ENCODE data around the gene METTL16. TPM values are rescaled to one million over a fixed set of nuclear protein-coding genes. Genes with fewer than 3 reads are reported as not detected.

Gene METTL16
- total RNA-seq, 3 donors from 2014 or later: 69.7 to 73.9 (median 70.0) TPM

GRCh38 chr17:2395258-2396181 is 116.2 kb downstream of the METTL16 start:
- peak overlapping the region; percentile 51 for H3K4me3 Mint-ChIP-seq
- no peaks in the 10 kb centered on the region for H3K27me3 Mint-ChIP-seq (ENCODE audit: low read depth)
- H3K36me3 Mint-ChIP-seq (ENCODE audit: insufficient read depth): peaks cover 4% of the 10 kb centered on the region
- DNase-seq (no peak), ATAC-seq (no peak)
- H3K4me1 Mint-ChIP-seq (ENCODE audit: low read depth): peaks cover 56% of the 10 kb centered on the region
- H3K9me3 Mint-ChIP-seq: no peaks in the 10 kb centered on the region

GRCh38 chr17:2394775-2395201 is 116.9 kb downstream of the METTL16 start:
- H3K36me3 Mint-ChIP-seq (ENCODE audit: insufficient read depth): peaks cover 4% of the 10 kb centered on the region
- H3K4me3 Mint-ChIP-seq: peak overlapping the region; percentile 51
- H3K4me1 Mint-ChIP-seq (ENCODE audit: low read depth): peaks cover 62% of the 10 kb centered on the region
- no peaks in the 10 kb centered on the region for H3K9me3 Mint-ChIP-seq
- no peaks in the 10 kb centered on the region for H3K27me3 Mint-ChIP-seq (ENCODE audit: low read depth)
- DNase-seq (no peak), ATAC-seq (no peak)

GRCh38 chr17:2393954-2394749 is 117.5 kb downstream of the METTL16 start:
- Mint-ChIP-seq H3K36me3 (ENCODE audit: insufficient read depth) (peaks cover 4% of the 10 kb centered on the region), H3K4me3 (peak overlapping the region; percentile 74), H3K4me1 (ENCODE audit: low read depth) (peaks cover 60% of the 10 kb centered on the region), H3K9me3 (no peaks in the 10 kb centered on the region), H3K27me3 (ENCODE audit: low read depth) (no peaks in the 10 kb centered on the region)
- DNase-seq (no peak), ATAC-seq (no peak)

DNA sequence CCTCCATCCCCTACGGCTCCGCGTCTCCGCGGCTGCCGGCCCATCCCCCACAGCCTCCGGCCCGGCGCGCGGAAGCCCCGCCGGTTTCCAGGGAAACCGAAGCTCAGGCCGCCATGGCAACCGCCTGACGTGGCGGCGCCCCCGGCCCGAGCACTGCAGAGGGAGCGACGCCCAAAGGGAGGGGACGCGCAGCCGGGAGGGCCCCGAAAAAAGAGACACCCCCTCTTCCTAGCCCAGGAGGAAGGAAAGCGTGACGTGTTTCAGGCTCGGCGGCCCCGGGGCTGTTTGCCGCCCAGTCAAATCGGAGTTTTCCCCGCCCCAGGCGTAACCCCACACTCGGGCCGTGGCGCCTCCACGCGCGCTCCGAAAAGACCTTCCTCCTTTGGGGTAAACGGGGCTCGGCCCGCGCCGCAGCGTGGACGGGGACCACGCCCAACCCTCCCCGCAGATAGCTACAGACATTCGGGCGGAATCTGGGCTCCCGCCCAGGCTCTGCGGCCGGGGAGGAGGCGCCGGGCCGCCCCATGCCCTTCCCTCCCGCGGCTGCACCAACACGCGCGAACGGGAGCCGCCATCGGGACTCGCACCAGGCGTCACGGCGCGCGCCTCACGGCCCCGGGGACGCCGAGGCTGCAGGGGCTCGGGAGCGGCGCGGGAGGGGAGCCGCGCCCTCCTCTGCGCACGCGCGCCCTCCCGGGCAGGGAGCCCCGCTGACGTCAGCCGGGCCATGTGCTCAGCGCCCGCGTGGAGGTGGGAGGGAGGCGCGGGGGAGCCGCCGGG is 118.3 kb downstream of the METTL16 start:
- H3K27me3 Mint-ChIP-seq (ENCODE audit: low read depth): no peaks in the 10 kb centered on the region
- peaks cover 60% of the 10 kb centered on the region for H3K4me1 Mint-ChIP-seq (ENCODE audit: low read depth)
- H3K36me3 Mint-ChIP-seq (ENCODE audit: insufficient read depth): peaks cover 6% of the 10 kb centered on the region
- peak; percentile 60 to 64 for ATAC-seq
- H3K9me3 Mint-ChIP-seq: no peaks in the 10 kb centered on the region
- peak; percentile 91 for DNase-seq
- H3K4me3 Mint-ChIP-seq: peak overlapping the region; percentile 81

- H3K4me1 Mint-ChIP-seq (ENCODE audit: low read depth): peaks cover 54% of the 10 kb centered on the region
- peaks cover 10% of the 10 kb centered on the region for H3K36me3 Mint-ChIP-seq (ENCODE audit: insufficient read depth)
- H3K4me3 Mint-ChIP-seq: peak overlapping the region; percentile 86
These were observed 119.2 kb downstream of the METTL16 start for GRCh38 chr17:2392252-2393173.

DNA sequence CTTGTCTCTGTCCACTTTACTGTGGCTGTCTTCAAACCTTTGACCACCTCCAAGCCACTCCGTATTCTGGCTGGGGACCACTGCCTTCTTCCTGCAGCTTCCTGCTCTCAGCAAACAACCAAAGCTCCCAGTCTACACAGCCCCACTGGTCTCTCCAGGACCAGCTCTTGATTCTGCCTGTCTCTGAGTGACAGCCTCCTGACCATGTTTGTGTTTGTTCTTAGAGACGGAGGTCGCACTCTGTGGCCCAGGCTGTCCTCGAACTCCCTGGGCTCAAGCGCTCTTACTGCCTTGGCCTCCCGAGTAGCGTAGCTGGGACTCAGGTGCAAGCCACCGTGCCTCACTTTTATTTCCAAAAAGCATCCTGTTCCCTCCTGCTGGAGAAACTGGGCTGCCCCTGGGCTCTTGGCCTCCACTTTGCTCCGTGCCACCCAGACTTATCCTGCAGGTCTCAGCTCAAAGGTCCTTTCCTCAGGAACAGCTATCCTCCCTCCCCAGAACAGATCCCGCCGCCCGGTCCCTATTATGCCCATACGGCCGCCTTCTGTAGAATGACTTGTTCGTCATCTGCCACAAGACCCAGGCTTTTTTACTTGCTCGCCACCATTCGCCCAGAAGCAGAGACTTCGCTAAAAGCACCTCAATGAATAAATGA is 120.0 kb downstream of the METTL16 start:
- no peak for DNase-seq
- no peaks in the 10 kb centered on the region for H3K27me3 Mint-ChIP-seq (ENCODE audit: low read depth)
- no peaks in the 10 kb centered on the region for H3K9me3 Mint-ChIP-seq
- peaks cover 48% of the 10 kb centered on the region for H3K4me1 Mint-ChIP-seq (ENCODE audit: low read depth)
- H3K4me3 Mint-ChIP-seq: peak overlapping the region; percentile 86
- H3K36me3 Mint-ChIP-seq (ENCODE audit: insufficient read depth): peaks cover 12% of the 10 kb centered on the region
- no peak for ATAC-seq

More at GRCh38 chr17:2392252-2393173, 119.2 kb downstream of the METTL16 start:
- no peaks in the 10 kb centered on the region for H3K27me3 Mint-ChIP-seq (ENCODE audit: low read depth)
- DNase-seq: peak; percentile 98
- H3K9me3 Mint-ChIP-seq: no peaks in the 10 kb centered on the region
- ATAC-seq: peak; percentile 62 to 68

- DNase-seq (no peak), ATAC-seq (no peak)
- peaks cover 12% of the 10 kb centered on the region for H3K36me3 Mint-ChIP-seq (ENCODE audit: insufficient read depth)
- peaks cover 38% of the 10 kb centered on the region for H3K4me1 Mint-ChIP-seq (ENCODE audit: low read depth)
- H3K27me3 Mint-ChIP-seq (ENCODE audit: low read depth): no peaks in the 10 kb centered on the region
- no peak overlapping the region for H3K4me3 Mint-ChIP-seq
- H3K9me3 Mint-ChIP-seq: no peaks in the 10 kb centered on the region
These were observed 121.4 kb downstream of the METTL16 start for GRCh38 chr17:2390199-2390836.

DNA sequence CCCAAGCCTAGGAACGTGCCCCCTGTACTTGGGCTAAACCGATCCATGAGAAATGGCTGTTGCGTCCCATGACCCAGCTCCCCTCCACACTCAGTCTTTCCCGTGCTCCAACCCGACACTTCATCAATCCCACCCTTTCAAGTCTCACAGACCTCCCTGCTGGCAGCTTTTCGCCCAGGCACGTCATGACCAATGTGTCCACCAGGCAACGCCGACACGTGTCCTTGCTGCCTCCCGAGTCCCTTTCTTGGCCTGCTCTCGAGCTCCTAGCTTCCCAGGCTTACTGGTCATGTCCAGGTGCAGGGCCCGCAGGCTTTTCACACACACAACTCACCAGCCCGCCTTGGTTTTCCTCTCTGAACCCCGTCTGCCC is 123.0 kb downstream of the METTL16 start:
- ATAC-seq: no peak
- H3K4me3 Mint-ChIP-seq: no peak overlapping the region
- no peaks in the 10 kb centered on the region for H3K9me3 Mint-ChIP-seq
- DNase-seq: no peak
- H3K4me1 Mint-ChIP-seq (ENCODE audit: low read depth): peaks cover 31% of the 10 kb centered on the region
- peaks cover 12% of the 10 kb centered on the region for H3K36me3 Mint-ChIP-seq (ENCODE audit: insufficient read depth)
- H3K27me3 Mint-ChIP-seq (ENCODE audit: low read depth): no peaks in the 10 kb centered on the region

DNA sequence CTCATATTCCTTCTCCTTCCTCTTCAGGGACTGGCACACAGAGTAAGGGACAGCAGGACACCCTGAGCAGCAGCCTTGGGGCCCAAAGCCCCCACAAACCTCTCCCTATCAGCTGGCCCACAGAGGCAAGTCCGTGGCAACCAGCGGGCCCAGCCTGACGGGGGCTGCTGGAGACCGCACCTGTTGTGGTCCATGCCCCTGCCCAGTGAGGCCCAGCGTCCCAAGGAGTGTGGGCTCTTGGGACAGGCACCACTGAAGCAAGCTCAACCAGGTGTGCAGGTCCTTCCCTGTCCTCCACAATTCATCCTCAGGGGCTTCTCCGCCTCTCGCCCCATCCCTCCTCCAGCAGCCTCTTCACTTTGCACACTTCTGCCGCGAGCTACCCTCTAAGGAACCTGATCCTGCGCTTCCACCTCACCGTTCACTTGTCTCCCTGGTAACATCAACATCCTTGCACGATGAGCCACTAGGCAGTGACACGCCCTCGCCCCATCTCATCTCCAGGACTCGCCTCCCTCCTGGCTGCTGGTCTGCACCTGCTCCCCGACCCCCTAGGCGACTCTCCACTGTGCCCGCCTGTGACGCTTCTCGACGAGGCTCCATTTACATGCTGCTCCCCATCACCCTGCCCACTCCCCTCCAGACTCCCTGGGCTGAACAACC is 123.5 kb downstream of the METTL16 start:
- peaks cover 31% of the 10 kb centered on the region for H3K4me1 Mint-ChIP-seq (ENCODE audit: low read depth)
- H3K27me3 Mint-ChIP-seq (ENCODE audit: low read depth): no peaks in the 10 kb centered on the region
- DNase-seq (no peak), ATAC-seq (no peak)
- peaks cover 12% of the 10 kb centered on the region for H3K36me3 Mint-ChIP-seq (ENCODE audit: insufficient read depth)
- H3K9me3 Mint-ChIP-seq: no peaks in the 10 kb centered on the region
- no peak overlapping the region for H3K4me3 Mint-ChIP-seq

GRCh38 chr17:2387086-2388019 is 124.3 kb downstream of the METTL16 start:
- H3K4me3 Mint-ChIP-seq: no peak overlapping the region
- H3K4me1 Mint-ChIP-seq (ENCODE audit: low read depth): peaks cover 30% of the 10 kb centered on the region
- no peak for DNase-seq
- peaks cover 12% of the 10 kb centered on the region for H3K36me3 Mint-ChIP-seq (ENCODE audit: insufficient read depth)
- no peak for ATAC-seq
- no peaks in the 10 kb centered on the region for H3K27me3 Mint-ChIP-seq (ENCODE audit: low read depth)
- H3K9me3 Mint-ChIP-seq: no peaks in the 10 kb centered on the region

- Mint-ChIP-seq H3K27me3 (ENCODE audit: low read depth) (no peaks in the 10 kb centered on the region), H3K4me1 (ENCODE audit: low read depth) (peaks cover 22% of the 10 kb centered on the region), H3K36me3 (ENCODE audit: insufficient read depth) (peaks cover 8% of the 10 kb centered on the region), H3K9me3 (no peaks in the 10 kb centered on the region), H3K4me3 (no peak overlapping the region)
- no peak for ATAC-seq
- DNase-seq: no peak
These were observed 125.1 kb downstream of the METTL16 start for GRCh38 chr17:2386400-2387085.

All from activated T-cell treated with anti-CD3 and anti-CD28 coated beads, Interleukin-2, amount 50 U/mL, for 4 hours (primary cell).